ENCODE data around the gene PLEKHJ1. TPM values are rescaled to one million over a fixed set of nuclear protein-coding genes. Genes with fewer than 3 reads are reported as not detected.

PLEKHJ1 gene
- total RNA-seq, 1 experiment from 2014 or later: 189 TPM

DNA sequence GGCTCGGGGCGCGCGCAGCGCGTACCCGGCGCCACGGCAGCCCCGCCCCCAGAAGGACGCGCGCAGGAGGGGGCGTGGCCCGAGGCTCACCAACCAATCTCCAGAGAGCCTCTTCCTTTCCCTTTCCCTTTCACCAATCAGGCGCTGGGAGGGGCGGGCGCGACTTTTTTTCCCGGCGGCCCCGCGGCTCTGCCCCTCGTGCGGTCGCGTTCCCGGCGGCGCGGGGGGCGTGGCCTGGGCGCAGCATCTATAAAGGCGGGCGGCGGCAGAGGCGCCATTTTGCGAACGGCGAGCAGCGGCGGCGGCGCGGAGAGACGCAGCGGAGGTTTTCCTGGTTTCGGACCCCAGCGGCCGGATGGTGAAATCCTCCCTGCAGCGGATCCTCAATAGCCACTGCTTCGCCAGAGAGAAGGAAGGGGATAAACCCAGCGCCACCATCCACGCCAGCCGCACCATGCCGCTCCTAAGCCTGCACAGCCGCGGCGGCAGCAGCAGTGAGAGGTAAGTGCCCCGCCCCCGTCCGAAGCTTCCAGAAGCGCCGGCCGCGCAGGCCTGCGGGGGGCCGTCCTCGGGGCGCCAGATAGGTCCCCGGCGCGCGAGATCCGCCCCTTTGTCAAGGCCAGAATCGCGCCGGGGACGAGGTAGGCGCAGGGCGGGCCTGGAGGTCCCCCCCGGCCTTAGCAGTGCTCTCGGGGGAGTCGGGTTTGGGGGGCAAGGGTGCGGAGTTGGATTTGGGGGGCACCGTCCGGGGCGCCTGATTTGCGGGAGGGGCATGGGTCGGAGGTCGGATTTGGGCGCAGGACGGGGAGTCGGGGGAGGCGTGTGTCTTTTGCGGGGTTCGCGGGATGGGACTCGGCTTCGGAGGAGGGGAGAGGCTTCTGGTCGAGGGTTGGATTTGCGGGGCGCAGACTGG, 33.4 kb upstream of the PLEKHJ1 start (continued):
- TF ChIP-seq ZNF138 (CRISPR knock-in tag; conservative IDR thresholded peaks at IDR 0.05) (no peak), FOXJ3 (CRISPR knock-in tag; IDR thresholded peaks at IDR 0.05; ENCODE audit: borderline replicate concordance) (no peak), TP53 (CRISPR knock-in tag; IDR thresholded peaks at IDR 0.05) (no peak), ATF1 (CRISPR knock-in tag; IDR thresholded peaks at IDR 0.05) (no peak), ZNF232 (CRISPR knock-in tag; IDR thresholded peaks at IDR 0.05) (no peak), ZNF121 (CRISPR knock-in tag; IDR thresholded peaks at IDR 0.05) (no peak), NR2C2 (CRISPR knock-in tag; IDR thresholded peaks at IDR 0.05) (no peak), SMAD3 (CRISPR knock-in tag; IDR thresholded peaks at IDR 0.05; ENCODE audit: borderline replicate concordance) (peak; percentile 66; the same call in 1 of the 2 replicates), ZNF416 (CRISPR knock-in tag; IDR thresholded peaks at IDR 0.05) (0 out of 2 replicates have a peak, but pooled peaks have one; percentile 59), SMAD4 (CRISPR knock-in tag; IDR thresholded peaks at IDR 0.05) (no peak; the same call in 1 of the 2 replicates), RELA (CRISPR knock-in tag; IDR thresholded peaks at IDR 0.05; ENCODE audit: borderline replicate concordance) (no peak), MXD4 (CRISPR knock-in tag; IDR thresholded peaks at IDR 0.05; ENCODE audit: borderline replicate concordance) (no peak), TEAD4 (CRISPR knock-in tag; IDR thresholded peaks at IDR 0.05) (no peak), RORB (CRISPR knock-in tag; IDR thresholded peaks at IDR 0.05) (no peak), ZNF219 (CRISPR knock-in tag; IDR thresholded peaks at IDR 0.05; ENCODE audit: borderline replicate concordance) (no peak), GABPB1 (CRISPR knock-in tag; IDR thresholded peaks at IDR 0.05) (peak; percentile 72), PRRX2 (CRISPR knock-in tag; IDR thresholded peaks at IDR 0.05) (no peak), NFYB (CRISPR knock-in tag; conservative IDR thresholded peaks at IDR 0.05; ENCODE audit: low read depth) (peak; percentile 71)
- TF ChIP-seq, protein P1, sequence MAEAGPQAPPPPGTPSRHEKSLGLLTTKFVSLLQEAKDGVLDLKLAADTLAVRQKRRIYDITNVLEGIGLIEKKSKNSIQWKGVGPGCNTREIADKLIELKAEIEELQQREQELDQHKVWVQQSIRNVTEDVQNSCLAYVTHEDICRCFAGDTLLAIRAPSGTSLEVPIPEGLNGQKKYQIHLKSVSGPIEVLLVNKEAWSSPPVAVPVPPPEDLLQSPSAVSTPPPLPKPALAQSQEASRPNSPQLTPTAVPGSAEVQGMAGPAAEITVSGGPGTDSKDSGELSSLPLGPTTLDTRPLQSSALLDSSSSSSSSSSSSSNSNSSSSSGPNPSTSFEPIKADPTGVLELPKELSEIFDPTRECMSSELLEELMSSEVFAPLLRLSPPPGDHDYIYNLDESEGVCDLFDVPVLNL (CRISPR knock-in tag; IDR thresholded peaks at IDR 0.05; ENCODE audit: borderline replicate concordance, low read depth): no peak
- TF ChIP-seq, protein P2, sequence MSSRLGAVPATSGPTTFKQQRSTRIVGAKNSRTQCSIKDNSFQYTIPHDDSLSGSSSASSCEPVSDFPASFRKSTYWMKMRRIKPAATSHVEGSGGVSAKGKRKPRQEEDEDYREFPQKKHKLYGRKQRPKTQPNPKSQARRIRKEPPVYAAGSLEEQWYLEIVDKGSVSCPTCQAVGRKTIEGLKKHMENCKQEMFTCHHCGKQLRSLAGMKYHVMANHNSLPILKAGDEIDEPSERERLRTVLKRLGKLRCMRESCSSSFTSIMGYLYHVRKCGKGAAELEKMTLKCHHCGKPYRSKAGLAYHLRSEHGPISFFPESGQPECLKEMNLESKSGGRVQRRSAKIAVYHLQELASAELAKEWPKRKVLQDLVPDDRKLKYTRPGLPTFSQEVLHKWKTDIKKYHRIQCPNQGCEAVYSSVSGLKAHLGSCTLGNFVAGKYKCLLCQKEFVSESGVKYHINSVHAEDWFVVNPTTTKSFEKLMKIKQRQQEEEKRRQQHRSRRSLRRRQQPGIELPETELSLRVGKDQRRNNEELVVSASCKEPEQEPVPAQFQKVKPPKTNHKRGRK (CRISPR knock-in tag; IDR thresholded peaks at IDR 0.05; ENCODE audit: borderline replicate concordance): no peak
- TF ChIP-seq, protein P3, sequence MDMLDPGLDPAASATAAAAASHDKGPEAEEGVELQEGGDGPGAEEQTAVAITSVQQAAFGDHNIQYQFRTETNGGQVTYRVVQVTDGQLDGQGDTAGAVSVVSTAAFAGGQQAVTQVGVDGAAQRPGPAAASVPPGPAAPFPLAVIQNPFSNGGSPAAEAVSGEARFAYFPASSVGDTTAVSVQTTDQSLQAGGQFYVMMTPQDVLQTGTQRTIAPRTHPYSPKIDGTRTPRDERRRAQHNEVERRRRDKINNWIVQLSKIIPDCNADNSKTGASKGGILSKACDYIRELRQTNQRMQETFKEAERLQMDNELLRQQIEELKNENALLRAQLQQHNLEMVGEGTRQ (CRISPR knock-in tag; IDR thresholded peaks at IDR 0.05): no peak
- TF ChIP-seq, protein P4, sequence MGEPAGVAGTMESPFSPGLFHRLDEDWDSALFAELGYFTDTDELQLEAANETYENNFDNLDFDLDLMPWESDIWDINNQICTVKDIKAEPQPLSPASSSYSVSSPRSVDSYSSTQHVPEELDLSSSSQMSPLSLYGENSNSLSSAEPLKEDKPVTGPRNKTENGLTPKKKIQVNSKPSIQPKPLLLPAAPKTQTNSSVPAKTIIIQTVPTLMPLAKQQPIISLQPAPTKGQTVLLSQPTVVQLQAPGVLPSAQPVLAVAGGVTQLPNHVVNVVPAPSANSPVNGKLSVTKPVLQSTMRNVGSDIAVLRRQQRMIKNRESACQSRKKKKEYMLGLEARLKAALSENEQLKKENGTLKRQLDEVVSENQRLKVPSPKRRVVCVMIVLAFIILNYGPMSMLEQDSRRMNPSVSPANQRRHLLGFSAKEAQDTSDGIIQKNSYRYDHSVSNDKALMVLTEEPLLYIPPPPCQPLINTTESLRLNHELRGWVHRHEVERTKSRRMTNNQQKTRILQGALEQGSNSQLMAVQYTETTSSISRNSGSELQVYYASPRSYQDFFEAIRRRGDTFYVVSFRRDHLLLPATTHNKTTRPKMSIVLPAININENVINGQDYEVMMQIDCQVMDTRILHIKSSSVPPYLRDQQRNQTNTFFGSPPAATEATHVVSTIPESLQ (CRISPR knock-in tag; IDR thresholded peaks at IDR 0.05): no peak
- TF ChIP-seq, protein P5, sequence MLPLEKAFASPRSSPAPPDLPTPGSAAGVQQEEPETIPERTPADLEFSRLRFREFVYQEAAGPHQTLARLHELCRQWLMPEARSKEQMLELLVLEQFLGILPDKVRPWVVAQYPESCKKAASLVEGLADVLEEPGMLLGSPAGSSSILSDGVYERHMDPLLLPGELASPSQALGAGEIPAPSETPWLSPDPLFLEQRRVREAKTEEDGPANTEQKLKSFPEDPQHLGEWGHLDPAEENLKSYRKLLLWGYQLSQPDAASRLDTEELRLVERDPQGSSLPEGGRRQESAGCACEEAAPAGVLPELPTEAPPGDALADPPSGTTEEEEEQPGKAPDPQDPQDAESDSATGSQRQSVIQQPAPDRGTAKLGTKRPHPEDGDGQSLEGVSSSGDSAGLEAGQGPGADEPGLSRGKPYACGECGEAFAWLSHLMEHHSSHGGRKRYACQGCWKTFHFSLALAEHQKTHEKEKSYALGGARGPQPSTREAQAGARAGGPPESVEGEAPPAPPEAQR (CRISPR knock-in tag; IDR thresholded peaks at IDR 0.05): no peak
- TF ChIP-seq, protein P6, sequence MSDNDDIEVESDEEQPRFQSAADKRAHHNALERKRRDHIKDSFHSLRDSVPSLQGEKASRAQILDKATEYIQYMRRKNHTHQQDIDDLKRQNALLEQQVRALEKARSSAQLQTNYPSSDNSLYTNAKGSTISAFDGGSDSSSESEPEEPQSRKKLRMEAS (CRISPR knock-in tag; IDR thresholded peaks at IDR 0.05): peak; percentile 75
- TF ChIP-seq, protein P7, sequence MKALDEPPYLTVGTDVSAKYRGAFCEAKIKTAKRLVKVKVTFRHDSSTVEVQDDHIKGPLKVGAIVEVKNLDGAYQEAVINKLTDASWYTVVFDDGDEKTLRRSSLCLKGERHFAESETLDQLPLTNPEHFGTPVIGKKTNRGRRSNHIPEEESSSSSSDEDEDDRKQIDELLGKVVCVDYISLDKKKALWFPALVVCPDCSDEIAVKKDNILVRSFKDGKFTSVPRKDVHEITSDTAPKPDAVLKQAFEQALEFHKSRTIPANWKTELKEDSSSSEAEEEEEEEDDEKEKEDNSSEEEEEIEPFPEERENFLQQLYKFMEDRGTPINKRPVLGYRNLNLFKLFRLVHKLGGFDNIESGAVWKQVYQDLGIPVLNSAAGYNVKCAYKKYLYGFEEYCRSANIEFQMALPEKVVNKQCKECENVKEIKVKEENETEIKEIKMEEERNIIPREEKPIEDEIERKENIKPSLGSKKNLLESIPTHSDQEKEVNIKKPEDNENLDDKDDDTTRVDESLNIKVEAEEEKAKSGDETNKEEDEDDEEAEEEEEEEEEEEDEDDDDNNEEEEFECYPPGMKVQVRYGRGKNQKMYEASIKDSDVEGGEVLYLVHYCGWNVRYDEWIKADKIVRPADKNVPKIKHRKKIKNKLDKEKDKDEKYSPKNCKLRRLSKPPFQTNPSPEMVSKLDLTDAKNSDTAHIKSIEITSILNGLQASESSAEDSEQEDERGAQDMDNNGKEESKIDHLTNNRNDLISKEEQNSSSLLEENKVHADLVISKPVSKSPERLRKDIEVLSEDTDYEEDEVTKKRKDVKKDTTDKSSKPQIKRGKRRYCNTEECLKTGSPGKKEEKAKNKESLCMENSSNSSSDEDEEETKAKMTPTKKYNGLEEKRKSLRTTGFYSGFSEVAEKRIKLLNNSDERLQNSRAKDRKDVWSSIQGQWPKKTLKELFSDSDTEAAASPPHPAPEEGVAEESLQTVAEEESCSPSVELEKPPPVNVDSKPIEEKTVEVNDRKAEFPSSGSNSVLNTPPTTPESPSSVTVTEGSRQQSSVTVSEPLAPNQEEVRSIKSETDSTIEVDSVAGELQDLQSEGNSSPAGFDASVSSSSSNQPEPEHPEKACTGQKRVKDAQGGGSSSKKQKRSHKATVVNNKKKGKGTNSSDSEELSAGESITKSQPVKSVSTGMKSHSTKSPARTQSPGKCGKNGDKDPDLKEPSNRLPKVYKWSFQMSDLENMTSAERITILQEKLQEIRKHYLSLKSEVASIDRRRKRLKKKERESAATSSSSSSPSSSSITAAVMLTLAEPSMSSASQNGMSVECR (CRISPR knock-in tag; IDR thresholded peaks at IDR 0.05; ENCODE audit: borderline replicate concordance): no peak; the same call in 1 of the 2 replicates

All from WTC11 (cell line).